Activated naive CD4-positive, alpha-beta T cell treated with anti-CD3 and anti-CD28 coated beads, Interleukin-2, amount 10 ng/mL, durations not matched to agents 5 hours and 36 hours (primary cell): ENCODE measurements around the gene MYO5A. TPM values are rescaled to one million over a fixed set of nuclear protein-coding genes. Genes with fewer than 3 reads are reported as not detected.

Source experiments
- microRNA-seq: library from miRNA; unstranded; fragments of <30 nt; microRNA quantifications from one replicate; pipeline ENCODE4 v1.2.0, GENCODE V29; 2022; ENCODE audit warnings: borderline microRNAs expressed, borderline replicate concordance
- total RNA-seq, 2 experiments: library from RNA; stranded (reverse); gene quantifications; one replicate each; pipeline ENCODE4 v1.2.3, GENCODE V29; 2021

The MYO5A gene
- total RNA-seq, result 10 to 100 TPM; 23.8 to 25.5 TPM

DNA sequence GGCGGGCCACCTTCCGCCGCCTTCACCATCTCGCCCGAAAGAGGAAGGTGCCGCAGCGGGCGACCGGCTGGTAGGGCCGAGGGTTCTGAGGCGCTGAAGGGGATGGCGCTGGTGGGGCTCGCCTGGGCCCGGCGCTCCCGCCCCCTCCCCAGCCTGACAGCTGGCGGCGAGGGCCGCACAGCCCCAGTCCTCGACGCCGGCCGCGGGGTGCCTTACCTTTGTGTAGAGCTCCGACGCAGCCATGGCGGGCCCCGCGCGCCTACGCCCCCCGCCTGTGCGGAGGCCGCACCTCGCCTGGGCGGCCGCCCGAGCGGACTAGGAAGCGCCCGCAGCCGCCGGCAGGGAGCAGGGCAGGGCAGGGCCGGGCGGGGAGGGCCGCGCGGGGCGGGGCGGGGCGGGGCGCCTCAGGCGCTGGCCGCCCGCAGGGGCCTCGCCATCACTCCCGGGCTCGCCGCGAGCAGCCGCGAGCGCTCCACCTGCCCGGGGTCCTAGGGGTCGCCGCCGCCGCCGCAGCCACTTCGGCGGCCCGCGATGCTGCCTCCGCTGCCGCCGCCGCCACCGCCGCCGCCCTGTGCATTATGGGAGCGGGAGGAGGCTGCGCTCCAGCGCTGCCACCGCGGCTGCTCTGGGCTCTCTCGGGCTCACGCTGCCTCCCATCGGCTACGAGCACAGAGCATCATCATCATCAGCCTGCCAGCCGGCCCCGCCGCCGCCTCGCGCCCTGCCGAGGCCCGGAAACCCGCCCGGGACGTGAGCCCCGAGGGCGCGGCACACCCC, at the start of gene MYO5A:
TSS of gene MYO5A (minus strand) at position 317 of the 777 bp plus-strand sequence. CDS start at position 243, 74 bp downstream.

DNA sequence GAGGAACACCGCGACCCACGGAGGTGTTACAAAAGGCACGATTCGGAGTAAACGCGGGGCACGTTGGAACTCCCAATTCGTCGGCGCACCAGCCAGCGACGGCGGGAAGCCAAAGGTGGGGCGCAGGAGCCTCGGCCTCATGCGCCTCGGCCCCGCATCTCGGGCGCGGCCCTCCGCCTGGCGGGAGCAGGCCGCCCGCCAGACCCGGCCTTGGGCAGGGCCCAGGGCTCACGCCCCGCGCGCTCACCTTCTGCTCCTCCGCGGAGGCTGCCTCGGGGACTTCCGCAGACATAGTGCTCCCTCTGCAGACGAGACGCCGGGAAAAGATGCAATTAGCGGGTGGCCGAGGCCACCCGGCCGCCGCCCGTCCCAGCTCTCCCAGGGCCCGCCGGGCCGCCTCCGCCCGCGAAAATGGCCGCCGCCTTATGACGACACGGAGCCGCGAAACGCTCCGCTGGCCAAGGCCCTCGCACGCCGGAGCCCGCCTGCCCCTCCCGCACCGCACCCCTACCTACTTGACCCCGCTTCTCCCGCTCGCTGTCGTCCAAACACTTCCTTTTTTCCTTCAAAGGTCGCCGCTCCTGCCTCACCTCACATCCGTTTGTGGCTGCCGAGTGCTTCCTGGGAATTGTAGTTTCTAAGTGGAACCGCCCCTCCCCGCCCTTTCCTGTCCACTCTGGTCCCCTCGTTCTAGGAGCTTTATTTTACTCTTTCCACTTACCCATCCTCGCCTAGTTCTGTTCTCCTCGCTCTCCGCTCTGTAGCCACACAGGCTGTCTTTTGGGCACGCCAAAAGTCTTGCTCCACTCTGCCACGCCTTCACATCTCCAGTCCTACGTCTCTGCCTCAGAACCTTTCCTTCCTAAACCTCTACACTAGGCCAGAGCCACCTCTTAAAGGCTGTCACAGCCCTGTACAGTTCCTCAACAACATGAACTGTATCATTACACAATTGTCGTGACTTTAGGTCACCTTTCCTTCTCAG, 40.2 kb upstream of the MYO5A start, which contains the start of gene ARPP19:
TSS of gene ARPP19 (minus strand) at position 430 of the 985 bp plus-strand sequence. CDS start at position 292, 138 bp downstream.

DNA sequence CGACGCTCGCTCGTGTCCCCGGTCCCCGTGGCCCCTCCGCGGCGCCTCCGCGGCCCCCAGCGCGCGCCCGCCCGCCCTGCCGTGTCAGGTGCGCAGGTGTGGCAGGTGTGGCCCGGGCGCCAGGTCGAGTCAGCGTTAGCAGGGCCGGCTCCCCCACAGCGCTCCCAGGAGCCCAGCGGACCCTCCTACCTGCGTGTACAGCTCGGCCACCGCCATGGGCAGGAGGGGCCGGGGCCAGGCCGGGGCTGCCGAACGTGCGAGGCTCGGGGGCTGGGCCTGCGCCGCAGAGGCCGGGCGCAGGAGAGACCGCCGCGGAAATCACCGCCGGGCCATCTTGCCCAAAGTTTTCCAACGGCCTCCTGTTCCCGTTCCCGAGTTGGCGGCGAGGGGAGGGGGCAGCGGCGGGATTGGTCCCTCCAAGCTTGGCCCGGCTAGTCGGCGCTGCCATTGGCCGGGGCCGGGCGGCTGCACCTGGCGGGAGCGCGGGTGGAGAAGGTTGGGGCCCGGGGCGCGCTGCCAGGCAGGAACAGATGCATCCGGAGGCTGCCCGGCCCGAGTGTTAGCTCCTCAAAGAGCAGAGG, 233.2 kb downstream of the MYO5A start, which contains the start of gene MYO5C:
TSS of gene MYO5C (minus strand) at position 384 of the 581 bp plus-strand sequence. CDS start at position 216, 168 bp downstream.

Small RNA genes lying within 50 kb of the gene (microRNA-seq; reads per million reads assigned to microRNA genes)
- not detected for gene MIR1266

Other genes with a start within 250 kb of the MYO5A start
- gene MYO5C, start 233.1 kb downstream of the MYO5A start, total RNA-seq, result 1 to 10 TPM; 1.5 to 3.4 TPM
- 100 to 1,000 TPM; 136 to 147 TPM for gene ARPP19, start 40.1 kb upstream of the MYO5A start, total RNA-seq
- 10 to 100 TPM; 45.0 to 45.4 TPM for gene ATOSA, start 150.5 kb upstream of the MYO5A start, total RNA-seq